Islet precursor cell (in vitro differentiated cells): ENCODE data around the gene TMEM53.
A peak's percentile ranks its signal among the peaks of the same experiment; 100 is the strongest.

Experiments
- DNase-seq: peaks from one replicate; pipeline ENCODE4 v3.0.0-alpha.2; 2018

Gene TMEM53

DNA sequence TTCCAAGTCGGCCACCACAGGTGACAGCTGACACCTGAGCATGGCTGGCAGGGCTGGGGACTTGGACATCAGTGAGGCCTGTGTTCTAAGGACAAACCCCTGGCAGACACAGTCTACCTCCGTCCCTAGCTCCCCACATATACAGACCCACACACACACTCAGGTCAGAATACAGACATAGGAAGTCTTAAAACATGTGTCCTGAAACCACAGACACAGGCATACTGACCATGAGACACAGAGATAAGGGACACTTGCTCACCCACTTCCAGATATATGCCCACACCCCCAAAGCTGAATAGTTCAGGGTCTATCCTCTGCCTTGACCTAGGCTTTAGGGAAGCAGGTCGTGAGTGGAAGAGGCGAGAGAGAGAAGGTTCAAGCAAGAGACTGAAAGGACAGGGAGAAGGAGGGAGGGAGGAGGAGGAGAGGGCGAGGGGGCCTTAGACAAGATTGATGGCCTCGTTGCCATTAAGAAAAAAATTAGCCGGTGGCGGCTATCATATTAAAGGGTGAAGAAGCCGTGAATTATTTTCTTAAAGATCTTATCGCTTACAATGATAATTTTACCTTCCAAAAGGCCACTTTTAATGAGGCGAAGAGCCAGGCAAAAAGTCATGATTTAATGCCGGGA lies 49.9 kb downstream of the TMEM53 start:
- no peak for DNase-seq

DNA sequence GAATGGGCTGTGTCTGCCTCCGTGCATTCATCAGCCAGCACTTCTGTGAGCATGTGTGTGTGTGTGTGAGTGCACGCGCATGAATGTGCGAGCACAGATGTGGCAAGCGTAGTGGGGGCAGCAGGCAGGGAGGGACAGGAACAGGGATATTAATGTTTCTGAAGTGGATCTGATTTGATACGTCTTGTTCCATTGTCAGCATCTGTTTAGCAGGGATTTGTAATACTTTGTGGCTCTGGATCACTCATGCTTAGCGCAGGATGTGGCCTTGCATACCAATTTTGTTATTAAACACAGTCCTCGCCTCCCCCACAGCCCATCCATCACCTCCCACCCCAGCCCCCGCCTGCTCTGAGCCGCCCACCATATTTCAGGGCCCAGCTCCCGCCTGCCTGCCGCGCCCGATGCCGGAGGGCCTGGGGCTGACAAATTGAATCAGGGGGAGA lies 52.4 kb downstream of the TMEM53 start:
- no peak for DNase-seq

DNA sequence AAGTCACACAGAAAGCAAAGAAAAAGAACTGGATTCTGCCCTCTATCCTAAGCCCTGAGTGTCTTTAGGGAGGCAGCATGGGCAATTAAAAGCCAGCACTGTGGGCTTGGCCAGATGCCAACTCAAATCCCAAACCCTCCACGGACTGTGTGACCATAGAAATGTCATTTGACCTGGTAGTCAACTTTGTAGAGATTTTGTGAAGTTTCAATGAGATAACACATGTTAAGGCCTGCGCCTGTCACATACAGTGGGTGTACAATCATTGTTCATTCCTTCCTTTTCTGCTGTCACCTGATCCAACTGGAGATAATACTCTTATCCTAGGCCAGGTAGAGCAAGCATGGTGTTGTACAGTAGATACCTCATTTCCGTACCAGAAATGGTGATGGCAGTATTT lies 54.2 kb downstream of the TMEM53 start:
- DNase-seq = no peak

DNA sequence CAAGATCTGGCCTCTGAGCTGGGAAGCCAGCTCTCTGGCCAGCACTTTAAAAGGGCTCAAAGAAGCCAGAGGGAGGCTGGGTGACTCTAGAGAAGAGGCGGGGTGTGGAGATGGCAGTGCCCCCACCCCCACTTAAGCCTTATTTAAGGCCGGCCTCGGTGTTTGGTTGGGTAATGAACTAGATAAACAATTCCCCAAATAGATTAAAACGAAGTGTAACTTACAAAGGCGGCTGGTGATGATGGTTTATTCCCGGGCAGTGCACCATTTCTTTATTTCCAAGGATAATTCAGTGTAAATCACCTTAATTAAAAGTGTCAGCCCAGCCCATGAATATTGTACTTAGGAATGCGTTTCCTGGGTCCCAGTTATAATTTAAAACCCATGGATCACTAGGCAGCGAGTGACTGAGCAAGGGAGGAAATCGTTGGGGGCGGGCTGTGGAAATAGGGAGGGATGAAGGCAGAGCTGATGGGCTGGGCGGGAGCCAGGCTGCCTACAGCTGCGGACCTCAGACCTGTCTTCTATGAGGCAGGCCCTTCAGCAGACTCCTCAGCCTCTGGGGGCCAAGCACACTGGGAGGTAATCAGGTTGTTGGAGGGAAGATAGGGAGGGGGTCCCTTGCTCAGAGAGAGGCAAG lies 54.9 kb downstream of the TMEM53 start:
- no peak for DNase-seq

DNA sequence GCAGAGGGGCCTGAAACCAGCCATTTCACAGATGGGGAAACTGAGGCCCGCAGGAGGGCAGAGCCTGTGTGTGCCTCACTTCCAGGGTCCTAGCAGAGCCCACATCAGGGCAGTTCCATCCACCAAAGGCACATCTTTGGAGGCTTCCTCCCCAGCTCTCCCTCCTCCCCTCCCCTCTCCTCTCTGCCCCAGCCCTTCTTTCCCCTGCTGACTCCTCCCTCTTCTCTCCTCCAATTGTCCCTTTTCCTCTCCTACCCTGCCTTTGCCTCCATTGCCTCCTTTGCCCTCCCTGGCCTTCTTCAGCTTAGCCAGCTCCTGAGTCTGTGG lies 56.6 kb downstream of the TMEM53 start:
- no peak for DNase-seq

DNA sequence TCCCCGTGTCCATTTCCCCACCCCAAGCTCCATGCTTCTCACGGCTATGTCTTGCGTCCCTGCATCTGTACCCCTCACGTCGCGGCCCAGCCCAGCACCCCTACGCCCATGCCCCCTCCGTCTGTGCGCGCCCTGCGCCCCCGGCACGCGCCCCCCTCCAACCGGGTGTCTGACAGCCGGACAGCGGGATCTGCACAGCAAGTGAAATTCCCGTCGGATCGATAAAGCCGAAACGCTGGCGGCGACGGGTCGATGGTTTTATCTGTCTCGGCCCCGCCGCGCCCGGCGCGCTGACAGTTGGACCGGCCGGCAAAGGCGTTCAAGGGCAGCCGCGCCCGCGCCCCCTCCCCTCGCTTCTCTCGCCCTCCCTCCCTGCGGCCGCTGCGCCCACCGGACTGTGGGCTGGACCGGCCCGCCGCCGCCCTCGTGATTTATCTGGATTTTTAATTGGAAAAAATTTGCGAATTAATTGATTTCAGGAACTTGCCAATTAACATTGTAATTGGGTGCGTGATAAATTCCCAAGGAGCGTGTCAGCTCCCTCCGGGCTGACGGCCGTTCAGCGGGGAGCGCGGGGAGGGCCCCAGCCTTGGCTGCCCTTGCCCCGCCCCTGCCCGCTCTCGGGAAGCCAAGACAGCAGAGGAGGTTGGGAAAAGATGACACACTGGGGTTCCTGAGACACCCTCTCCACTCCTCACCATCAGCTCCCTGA lies 57.1 kb downstream of the TMEM53 start:
- DNase-seq = no peak

DNA sequence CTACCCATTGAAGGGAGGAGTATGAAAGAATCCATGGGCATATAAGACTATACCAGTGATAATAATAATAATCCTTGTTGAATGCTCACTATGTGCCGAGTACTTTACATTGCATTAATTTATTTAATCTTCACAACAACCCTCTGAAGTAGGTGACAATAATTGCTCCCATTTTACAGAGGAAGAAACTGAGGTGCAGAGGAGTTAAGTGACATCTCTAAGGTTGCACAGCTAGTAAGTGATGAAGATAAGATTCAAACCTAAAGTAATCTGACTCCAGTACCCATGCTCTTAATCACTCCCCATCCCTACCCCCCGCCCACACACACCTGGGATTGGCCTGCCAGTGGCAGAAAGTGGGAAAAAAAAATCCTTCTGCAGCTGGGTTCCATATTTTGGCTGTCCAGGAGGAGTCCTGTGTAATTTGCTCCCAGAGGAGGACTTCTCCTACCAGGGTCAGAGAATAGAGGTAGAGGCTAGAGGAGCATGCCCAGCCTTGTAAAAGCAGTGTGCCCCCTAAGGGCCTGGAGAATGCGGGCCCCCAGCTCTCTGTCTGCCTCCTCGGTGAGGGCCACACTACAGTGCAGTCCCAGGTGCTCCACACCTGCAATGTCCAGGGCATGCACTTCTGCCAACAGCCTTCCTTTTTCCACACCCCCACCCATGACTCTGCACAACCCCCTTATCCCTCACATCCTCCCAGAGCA lies 57.8 kb downstream of the TMEM53 start:
- DNase-seq = no peak

DNA sequence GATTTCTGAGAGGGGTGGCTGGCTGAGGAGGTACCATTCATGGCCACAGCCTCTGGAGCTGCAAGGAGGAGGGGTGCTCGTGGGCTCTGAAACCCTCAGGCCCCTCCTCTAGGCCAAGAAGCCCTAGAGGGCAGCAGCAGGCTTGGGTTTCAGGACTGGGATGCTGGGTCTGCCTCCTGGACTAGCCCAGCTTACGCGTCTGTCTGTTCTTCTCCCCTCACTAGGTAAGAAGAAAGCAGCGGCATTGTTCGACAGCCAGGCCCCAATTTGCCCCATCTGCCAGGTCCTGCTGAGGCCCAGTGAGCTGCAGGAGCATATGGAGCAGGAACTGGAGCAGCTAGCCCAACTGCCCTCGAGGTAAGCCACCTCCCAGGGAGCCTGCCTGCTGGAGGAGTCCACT lies 60.3 kb downstream of the TMEM53 start:
- DNase-seq = no peak

DNA sequence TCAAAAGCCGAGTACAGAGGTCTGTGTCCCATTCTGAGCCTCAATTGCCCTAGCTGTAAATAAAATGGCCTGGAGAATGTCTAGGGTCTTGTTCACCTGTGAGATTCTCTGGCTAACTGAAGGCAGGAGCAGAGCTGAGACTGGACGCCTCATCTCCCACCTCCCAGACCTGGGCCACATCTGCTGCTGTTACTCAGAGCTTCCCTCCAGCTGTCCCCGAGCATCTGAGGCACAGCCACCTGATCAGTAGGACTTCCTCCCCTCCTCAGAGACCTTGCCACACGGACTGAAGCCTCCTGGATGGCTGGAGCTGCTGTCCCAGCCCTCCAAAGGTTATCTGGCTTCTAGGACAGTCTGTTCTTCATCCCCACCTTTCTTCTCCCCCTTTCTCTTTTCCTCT lies 62.4 kb downstream of the TMEM53 start:
- DNase-seq = no peak

DNA sequence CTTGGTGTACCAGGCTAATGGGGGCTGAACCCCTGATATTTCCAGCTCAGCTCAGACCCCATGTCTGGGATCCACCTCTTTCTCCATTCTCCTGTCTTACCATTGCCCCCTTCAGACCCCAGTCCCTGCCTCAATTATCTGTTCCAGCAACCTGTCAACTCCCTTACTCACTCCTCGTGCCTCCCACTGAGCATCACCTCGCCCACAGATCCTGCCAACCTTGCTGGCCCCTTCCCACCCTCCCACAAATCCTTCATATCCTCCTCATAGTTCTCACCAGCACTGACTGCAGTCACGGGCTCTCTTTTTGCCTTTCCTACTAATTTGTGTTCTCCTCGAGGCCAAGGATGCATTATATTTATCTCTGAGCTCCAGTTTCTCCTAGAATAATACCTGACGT lies 62.9 kb downstream of the TMEM53 start:
- no peak for DNase-seq

DNA sequence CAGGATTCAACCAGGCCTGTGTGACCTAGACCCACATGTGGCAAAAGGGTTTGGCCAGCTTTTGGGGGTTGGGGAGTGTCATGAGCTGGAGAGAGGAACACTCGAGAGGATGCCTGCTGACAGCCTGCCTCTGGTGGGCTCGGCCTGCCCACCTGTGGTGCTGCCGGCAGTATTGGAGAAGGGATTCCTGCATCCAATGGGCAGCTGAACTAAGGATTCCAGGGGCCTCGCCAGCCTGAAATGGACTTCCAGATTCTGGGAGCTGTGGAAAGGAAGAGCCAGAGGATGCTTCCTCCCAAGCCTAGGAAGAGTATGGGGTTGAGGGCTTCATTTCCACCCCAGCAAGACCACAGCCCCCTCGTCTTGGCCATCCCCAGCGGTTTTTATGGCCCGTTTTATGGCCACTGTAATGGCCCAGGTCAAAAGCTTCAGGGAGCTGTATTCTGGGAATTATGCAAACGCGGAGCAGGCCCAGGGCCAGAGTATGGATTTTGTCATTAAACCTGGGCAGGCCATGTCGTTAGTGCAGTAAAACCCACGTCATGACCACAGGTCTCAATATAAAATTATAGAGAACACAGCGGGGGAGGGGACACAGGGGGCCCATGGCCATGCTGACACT lies 63.6 kb downstream of the TMEM53 start:
- DNase-seq = no peak

DNA sequence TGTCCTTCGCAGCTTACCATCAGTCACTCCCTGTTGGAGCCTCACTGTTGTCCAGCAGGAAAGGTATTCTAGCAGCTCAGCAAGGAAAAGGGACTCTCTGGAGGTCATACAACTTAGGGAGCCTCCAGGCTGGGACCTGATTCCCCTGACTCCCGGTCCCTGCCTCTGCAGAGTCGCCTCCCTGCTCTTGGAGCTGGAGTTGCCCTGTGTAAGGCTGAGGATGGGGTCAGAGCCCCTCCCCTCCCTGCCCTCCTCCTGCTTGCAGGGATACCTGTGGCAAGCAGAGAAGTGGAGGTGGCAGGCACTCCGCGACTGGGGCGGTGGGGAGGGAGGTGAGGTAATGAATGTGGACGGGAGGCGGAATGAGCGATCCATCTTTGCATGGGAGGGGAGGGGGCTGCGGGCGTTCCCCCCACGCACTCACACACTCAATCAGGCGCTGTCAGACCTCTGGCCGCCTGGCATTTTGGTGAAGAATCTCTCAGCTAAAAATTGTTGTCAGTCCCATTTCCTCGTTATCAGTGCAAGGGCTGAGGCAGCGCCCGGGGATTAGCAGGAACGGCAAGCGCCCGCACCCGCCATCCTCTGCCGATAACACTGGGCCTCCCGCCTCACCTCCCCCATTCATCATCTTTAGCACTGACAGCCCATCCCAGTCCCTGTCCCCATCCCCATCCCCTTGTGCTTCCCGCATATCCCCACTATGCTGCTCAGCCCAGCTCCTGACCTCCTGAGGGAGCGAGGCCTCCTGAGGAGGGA lies 64.3 kb downstream of the TMEM53 start:
- no peak for DNase-seq

DNA sequence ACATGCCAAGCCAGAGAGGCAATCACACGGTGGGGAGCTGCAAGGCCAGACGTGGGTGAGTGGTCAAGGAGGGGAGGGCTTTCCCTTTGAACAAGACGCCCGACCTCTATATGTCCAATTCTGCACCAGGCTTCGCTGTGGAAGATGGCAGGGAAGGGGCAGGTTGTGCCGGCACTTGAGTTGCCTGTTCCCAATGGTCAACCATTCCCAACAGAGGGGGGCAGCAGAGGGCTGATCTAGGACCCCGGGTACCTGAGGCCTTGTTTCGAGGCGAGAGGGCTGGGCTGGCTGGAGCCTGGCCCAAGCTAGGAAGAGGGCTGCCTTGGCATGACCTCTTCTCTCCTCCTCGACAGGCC lies 64.9 kb downstream of the TMEM53 start:
- DNase-seq = peak; percentile 79

DNA sequence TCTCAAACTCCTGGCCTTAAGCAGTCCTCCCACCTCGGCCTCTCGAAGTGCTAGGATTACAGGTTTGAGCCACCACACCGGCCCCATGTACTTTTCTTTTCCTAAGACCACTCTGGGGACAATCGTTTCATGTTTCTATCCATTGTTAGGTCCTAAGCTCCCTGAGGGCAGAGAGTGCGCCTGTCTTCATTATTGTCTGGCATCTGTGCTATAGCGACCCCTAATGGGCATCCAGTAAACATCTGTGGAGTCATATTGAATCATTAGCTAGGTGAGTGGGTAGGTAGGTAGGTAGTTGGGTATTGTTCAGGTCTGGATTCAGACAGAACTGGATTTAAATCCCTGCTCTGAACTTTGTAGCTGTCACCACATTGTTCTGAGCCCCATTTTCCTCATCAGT lies 66.1 kb downstream of the TMEM53 start:
- DNase-seq = no peak

DNA sequence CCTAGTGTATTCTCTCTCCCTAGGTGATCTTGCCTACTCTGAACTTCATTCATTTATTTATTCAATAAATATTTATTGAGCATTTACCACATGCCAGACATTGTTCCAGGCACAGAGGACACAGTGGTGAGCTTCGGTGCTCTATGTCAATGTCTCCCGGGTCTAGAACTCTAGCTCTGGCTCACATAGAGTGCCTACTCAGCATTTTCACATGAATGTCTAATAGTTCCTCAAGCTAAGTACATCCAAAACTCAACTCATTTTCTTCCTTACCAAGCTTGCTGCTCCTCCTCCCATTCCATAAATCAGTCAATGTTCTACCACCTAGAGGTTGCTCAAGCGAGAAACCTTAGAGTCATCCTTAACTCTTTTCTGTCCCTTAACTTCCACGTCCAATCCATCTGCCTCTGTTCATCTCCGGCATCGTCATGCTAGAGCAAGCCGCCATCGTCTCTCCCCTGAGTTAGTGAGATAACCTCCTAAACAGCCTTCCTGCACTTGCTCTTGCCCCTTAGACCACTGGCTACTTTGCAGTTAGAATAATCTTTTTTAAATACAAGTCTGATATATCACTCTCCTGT lies 67.5 kb downstream of the TMEM53 start:
- no peak for DNase-seq

DNA sequence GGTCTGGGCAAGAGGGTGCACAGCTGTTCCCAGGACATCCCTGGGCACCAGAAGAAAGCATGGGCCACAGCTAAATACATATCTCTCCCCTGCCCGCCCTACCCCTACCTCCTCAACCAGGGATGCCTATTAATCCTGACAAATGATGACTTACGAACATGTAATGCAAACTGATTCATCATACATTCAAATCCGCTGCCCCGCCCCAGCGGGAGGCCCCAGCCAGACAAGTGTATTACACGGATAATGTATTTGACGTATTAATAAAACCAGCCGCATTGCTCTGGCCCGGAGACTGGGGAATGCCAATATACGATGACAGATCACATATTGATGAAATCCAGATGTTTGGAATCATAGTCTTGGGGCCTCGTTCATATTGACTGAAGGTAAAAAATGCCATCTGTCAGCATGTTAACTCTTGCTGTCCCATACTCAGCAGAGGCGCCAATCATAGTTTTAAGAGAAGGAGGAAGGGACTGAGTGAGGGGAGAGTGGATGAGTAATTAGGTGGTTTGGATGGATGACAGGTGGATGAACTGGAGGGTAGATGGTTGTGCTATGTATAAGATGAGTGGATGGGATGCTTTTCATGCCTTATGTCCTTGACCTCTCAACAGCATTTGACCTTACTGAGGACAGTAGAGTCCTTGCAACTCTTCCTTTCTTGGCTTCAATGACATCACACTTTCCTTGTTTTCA lies 68.2 kb downstream of the TMEM53 start:
- DNase-seq = no peak

DNA sequence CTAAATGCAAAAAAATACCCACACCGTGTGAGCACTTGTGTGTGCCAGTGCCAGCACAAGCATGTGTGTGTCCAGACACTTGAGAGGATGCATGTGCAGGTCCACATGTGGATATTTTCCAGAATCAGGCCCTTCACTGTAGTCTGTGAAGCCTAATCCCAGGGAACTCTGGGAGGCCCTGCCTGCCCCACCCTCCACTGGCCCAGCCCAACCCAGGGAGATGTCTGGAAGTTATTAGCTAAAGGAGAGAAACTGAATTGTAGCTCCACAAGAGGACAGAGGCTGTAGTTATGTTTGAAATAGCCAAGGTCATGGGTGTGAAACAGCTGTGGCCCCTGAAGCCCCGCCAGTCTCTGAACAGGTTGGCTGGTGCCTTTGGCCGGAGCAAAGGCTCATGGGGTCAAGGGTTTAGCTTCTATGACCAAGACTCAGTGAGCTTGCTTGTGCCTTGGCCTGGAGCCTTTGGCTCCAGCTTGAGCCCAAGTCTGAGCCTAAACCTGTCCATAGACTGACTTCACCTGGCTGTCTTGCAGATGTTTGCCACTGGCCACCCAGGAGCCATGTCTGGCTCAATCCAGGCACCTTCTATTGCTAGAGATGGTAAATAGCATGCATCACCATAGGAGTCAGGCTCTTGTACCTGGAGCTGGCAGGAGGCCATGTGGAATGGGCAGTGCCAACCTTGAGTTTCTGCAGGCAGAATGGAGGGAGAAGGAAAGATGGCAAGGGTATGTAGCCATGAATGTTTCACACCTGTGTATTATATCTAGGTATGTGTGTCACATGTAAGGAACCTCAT lies 69.9 kb downstream of the TMEM53 start:
- DNase-seq = no peak

DNA sequence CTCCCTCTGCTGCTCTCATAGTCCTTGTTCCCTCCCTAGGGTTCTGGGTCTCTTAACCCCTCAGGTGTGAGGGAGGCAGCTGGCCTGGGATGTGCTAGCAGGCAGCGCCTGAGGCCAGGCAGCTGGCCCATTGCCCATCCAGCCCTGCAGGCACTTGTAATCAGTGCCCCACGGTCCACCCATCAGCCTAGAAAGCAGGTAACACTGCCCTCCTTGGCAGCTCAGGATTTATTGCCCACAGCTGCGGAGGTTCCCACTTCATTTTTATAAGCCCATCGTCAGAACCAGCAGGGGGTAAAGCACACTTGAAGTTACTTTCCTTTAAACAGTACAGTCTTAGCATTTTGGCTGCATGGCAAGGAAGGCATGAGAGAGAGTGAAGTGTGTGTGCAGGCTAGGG lies 70.6 kb downstream of the TMEM53 start:
- no peak for DNase-seq
